Uterus (tissue), 2 donors: ENCODE data around the gene FAM3B.

ENCODE experiments used
- POLR2A ChIP-seq, 2 donors: fragments of 450-650 bp; IDR thresholded peaks; one replicate each; pipeline ENCODE4 v1.6.1; 2016; ENCODE audit warnings: antibody characterized with exemption in 2 of 2, mild to moderate bottlenecking in 1 of 2, moderate library complexity in 1 of 2
- TF ChIP-seq, protein P1 (sequence below), 4 experiments: fragments of 200-600 bp in 2 of 4; fragments of 450-650 bp in 2 of 4; sonication (generic) in 2 of 4; IDR thresholded peaks; one replicate each; pipeline ENCODE4 v1.5.1; 2016 to 2019; ENCODE audit warnings: antibody characterized with exemption in 4 of 4, mild to moderate bottlenecking in 2 of 4, moderate library complexity in 1 of 4

DNA sequence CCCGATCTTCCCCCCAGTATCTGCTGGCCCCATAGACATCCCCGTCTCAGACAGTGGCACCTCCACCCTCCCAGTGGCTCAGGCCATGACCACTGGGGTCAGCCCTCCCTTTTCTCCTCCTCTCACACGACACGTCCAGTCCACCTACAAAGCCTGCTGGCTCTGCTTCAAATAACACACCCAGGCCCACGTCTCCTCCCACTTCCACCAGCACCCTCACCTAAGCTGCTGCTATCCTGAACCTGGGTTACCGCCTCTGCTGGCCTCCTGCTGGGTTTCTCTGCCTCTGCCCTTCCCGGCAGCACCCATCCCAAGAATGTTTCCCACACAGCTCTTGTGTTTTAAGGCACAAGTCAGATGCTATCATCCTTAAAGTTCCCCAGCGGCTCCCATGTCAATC lies 71.2 kb downstream of the FAM3B start:
- TF ChIP-seq, protein P1, sequence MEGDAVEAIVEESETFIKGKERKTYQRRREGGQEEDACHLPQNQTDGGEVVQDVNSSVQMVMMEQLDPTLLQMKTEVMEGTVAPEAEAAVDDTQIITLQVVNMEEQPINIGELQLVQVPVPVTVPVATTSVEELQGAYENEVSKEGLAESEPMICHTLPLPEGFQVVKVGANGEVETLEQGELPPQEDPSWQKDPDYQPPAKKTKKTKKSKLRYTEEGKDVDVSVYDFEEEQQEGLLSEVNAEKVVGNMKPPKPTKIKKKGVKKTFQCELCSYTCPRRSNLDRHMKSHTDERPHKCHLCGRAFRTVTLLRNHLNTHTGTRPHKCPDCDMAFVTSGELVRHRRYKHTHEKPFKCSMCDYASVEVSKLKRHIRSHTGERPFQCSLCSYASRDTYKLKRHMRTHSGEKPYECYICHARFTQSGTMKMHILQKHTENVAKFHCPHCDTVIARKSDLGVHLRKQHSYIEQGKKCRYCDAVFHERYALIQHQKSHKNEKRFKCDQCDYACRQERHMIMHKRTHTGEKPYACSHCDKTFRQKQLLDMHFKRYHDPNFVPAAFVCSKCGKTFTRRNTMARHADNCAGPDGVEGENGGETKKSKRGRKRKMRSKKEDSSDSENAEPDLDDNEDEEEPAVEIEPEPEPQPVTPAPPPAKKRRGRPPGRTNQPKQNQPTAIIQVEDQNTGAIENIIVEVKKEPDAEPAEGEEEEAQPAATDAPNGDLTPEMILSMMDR (IDR thresholded peaks at IDR 0.05) = no peak
- no peak for TF ChIP-seq POLR2A (IDR thresholded peaks at IDR 0.05)
